CD14-positive monocyte (primary cell): ENCODE measurements around the gene PNLIPRP2. TPM values are rescaled to one million over a fixed set of nuclear protein-coding genes. Genes with fewer than 3 reads are reported as not detected.

Source experiments
- DNase-seq, 3 donors: peaks; one replicate each; pipeline ENCODE4 v3.0.0-alpha.2; 2011 to 2022
- H2AFZ ChIP-seq: 2 replicates; pipeline ENCODE4 v1.6.0; 2012; ENCODE audit warnings: mild to moderate bottlenecking, low read depth, low read length, inconsistent platforms; ENCODE audit not compliant: insufficient read depth, poor library complexity, severe bottlenecking
- H3K27ac ChIP-seq, 2 donors: 1 replicate in 1 of 2; 2 replicates in 1 of 2; pipeline ENCODE4 v1.5.1; 2012 to 2013; ENCODE audit warnings: low read length in 2 of 2, control low read depth in 1 of 2, inconsistent platforms in 1 of 2, low read depth in 1 of 2, mild to moderate bottlenecking in 1 of 2
- H3K27me3 ChIP-seq, 2 donors: one replicate each; pipeline versions ENCODE4 v1.6.0 to v1.6.1; 2011 to 2013; ENCODE audit warnings: low read length in 2 of 2; ENCODE audit not compliant: control insufficient read depth in 2 of 2, insufficient read depth in 2 of 2
- H3K36me3 ChIP-seq, 2 donors: replicated peaks in 1 of 2; 1 replicate in 1 of 2; 2 replicates in 1 of 2; pipeline versions ENCODE4 v1.5.1 to v1.6.1; 2012 to 2013; ENCODE audit warnings: low read length in 2 of 2, control low read depth in 1 of 2, inconsistent platforms in 1 of 2, mild to moderate bottlenecking in 1 of 2; ENCODE audit not compliant: insufficient read depth in 2 of 2, control insufficient read depth in 1 of 2
- H3K4me1 ChIP-seq, 2 donors: 1 replicate in 1 of 2; 2 replicates in 1 of 2; pipeline versions ENCODE4 v1.5.1 to v1.6.1; 2012 to 2013; ENCODE audit warnings: low read length in 2 of 2, control low read depth in 1 of 2, inconsistent platforms in 1 of 2, mild to moderate bottlenecking in 1 of 2, moderate library complexity in 1 of 2; ENCODE audit not compliant: insufficient read depth in 2 of 2, control insufficient read depth in 1 of 2
- H3K4me2 ChIP-seq: replicated peaks from 2 replicates; pipeline ENCODE3; 2012; ENCODE audit warnings: low read length, moderate library complexity, mild to moderate bottlenecking; ENCODE audit not compliant: poor library complexity, severe bottlenecking; ENCODE audit errors: extremely low read depth
- H3K4me3 ChIP-seq, 3 experiments: fragments of 200-600 bp in 1 of 3; sonication (generic) in 1 of 3; replicated peaks in 1 of 3; 1 replicate in 2 of 3; 2 replicates in 1 of 3; pipeline ENCODE4 v1.5.1; 2011 to 2013; ENCODE audit warnings: low read length in 3 of 3, mild to moderate bottlenecking in 3 of 3, control low read depth in 2 of 3, low read depth in 2 of 3, inconsistent platforms in 1 of 3, moderate library complexity in 1 of 3
- H3K79me2 ChIP-seq: 2 replicates; pipeline ENCODE4 v1.6.0; 2012; ENCODE audit warnings: mild to moderate bottlenecking, control low read depth, inconsistent platforms, low read length, moderate library complexity; ENCODE audit not compliant: insufficient read depth
- H3K9ac ChIP-seq: 2 replicates; pipeline ENCODE4 v1.6.0; 2017; ENCODE audit warnings: low read length, mild to moderate bottlenecking; ENCODE audit not compliant: insufficient read depth, poor library complexity, severe bottlenecking
- H3K9me3 ChIP-seq, 2 donors: replicated peaks in 1 of 2; 1 replicate in 1 of 2; 2 replicates in 1 of 2; pipeline versions ENCODE4 v1.5.1 to v1.6.1; 2012 to 2013; ENCODE audit warnings: low read length in 2 of 2, control low read depth in 1 of 2; ENCODE audit not compliant: control insufficient read depth in 1 of 2, insufficient read depth in 1 of 2
- H4K20me1 ChIP-seq: 2 replicates; pipeline ENCODE4 v1.6.0; 2012; ENCODE audit warnings: mild to moderate bottlenecking, low read length, control low read depth, moderate library complexity; ENCODE audit not compliant: insufficient read depth
- H3K27ac Mint-ChIP-seq, 7 donors: one replicate each; pipeline ENCODE4 v1.8.0; 2020; ENCODE audit warnings: mild to moderate bottlenecking in 7 of 7, mixed read lengths in 7 of 7, moderate library complexity in 6 of 7, inconsistent platforms in 2 of 7
- H3K27me3 Mint-ChIP-seq, 3 donors: one replicate each; pipeline ENCODE4 v1.8.0; 2021 to 2022; ENCODE audit warnings: low read depth in 3 of 3, mild to moderate bottlenecking in 3 of 3, mixed read lengths in 3 of 3, moderate library complexity in 3 of 3, inconsistent platforms in 1 of 3
- H3K36me3 Mint-ChIP-seq, 2 donors: one replicate each; pipeline ENCODE4 v1.8.0; 2020; ENCODE audit warnings: mixed read lengths in 2 of 2, inconsistent platforms in 1 of 2, mild to moderate bottlenecking in 1 of 2
- H3K4me1 Mint-ChIP-seq: one replicate; pipeline ENCODE4 v1.8.0; 2020; ENCODE audit warnings: mild to moderate bottlenecking, mixed read lengths
- H3K4me3 Mint-ChIP-seq, 2 donors: one replicate each; pipeline ENCODE4 v1.8.0; 2020; ENCODE audit warnings: mild to moderate bottlenecking in 2 of 2, mixed read lengths in 2 of 2, moderate library complexity in 1 of 2
- H3K9me3 Mint-ChIP-seq, 7 donors: one replicate each; pipeline ENCODE4 v1.8.0; 2020 to 2022; ENCODE audit warnings: mixed read lengths in 7 of 7, mild to moderate bottlenecking in 6 of 7, moderate library complexity in 6 of 7, inconsistent platforms in 2 of 7
- WGBS: methylation state at CpG from one replicate; pipeline ENCODE4 v1.1.5; 2013; ENCODE audit warnings: missing lambda C conversion rate; ENCODE audit not compliant: insufficient coverage; 5-methylcytosine and 5-hydroxymethylcytosine counted together
- intact Hi-C, 2 donors: fragments of 100-400 bp; cut with micrococcal nuclease; formaldehyde crosslinking; loops; one replicate each; pipeline versions ENCODE4 v1.15.0 to v1.15.1; 2023
- polyA plus RNA-seq, 3 donors: library from polyadenylated mRNA; depleted of rRNA in 1 of 3; unstranded in 2 of 3; stranded (reverse) in 1 of 3; fragments of 300-500 nt in 2 of 3; fragments of >200 nt in 1 of 3; fragmentation: Illumina TruSeq in 2 of 3; gene quantifications; 1 replicate in 2 of 3; 2 replicates in 1 of 3; pipeline ENCODE4 v1.2.3, GENCODE V29; 2012 to 2021
- TF ChIP-seq, protein P1 (sequence below): fragments of 200-600 bp; IDR thresholded peaks from one replicate; pipeline ENCODE4 v1.8.0; 2022; ENCODE audit warnings: antibody characterized with exemption, mild to moderate bottlenecking

The PNLIPRP2 gene
- polyA plus RNA-seq, 3 donors: not detected

DNA sequence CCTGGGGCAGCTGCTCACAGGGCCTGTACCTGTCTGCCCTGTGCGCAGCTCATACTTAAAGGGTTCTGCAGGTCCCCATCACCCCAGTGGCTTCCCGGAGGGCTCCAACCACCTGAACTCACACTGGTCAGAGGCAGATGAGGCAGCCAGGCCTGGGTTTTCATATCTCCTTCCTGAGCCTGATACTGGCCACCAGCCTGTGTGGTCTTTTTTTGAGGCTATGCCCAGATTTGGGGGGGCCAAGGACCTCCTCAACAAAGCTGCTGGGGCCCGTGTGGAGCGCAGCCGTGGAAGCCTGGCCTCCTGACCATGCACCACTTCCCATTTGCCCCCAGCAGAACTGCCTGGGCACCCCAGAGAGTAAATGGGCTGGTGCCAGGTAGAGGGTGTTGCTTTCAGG is 25.7 kb downstream of the PNLIPRP2 start:
- WGBS: 100% methylated on average over 2 of the region's 5 CpGs
- no peak overlapping the region for H3K4me3 ChIP-seq
- DNase-seq: no peak
- no peaks in the 10 kb centered on the region for H4K20me1 ChIP-seq
- no peak overlapping the region for H2AFZ ChIP-seq
- no peaks in the 10 kb centered on the region for H3K27me3 ChIP-seq
- no peaks in the 10 kb centered on the region for H3K36me3 ChIP-seq
- peaks cover 0 to 9% (median under 1%) of the 10 kb centered on the region in 3 donors for H3K27me3 Mint-ChIP-seq
- TF ChIP-seq, protein P1, sequence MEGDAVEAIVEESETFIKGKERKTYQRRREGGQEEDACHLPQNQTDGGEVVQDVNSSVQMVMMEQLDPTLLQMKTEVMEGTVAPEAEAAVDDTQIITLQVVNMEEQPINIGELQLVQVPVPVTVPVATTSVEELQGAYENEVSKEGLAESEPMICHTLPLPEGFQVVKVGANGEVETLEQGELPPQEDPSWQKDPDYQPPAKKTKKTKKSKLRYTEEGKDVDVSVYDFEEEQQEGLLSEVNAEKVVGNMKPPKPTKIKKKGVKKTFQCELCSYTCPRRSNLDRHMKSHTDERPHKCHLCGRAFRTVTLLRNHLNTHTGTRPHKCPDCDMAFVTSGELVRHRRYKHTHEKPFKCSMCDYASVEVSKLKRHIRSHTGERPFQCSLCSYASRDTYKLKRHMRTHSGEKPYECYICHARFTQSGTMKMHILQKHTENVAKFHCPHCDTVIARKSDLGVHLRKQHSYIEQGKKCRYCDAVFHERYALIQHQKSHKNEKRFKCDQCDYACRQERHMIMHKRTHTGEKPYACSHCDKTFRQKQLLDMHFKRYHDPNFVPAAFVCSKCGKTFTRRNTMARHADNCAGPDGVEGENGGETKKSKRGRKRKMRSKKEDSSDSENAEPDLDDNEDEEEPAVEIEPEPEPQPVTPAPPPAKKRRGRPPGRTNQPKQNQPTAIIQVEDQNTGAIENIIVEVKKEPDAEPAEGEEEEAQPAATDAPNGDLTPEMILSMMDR: no peak
- H3K27ac Mint-ChIP-seq: no peak overlapping the region
- H3K9me3 Mint-ChIP-seq: peaks cover 0 to 7% (median 3%) of the 10 kb centered on the region in 7 donors
- no peaks in the 10 kb centered on the region for H3K36me3 Mint-ChIP-seq
- H3K4me1 Mint-ChIP-seq: no peaks in the 10 kb centered on the region
- no peak overlapping the region for H3K9ac ChIP-seq
- H3K27ac ChIP-seq: no peak overlapping the region
- H3K4me2 ChIP-seq: no peak overlapping the region
- no peaks in the 10 kb centered on the region for H3K4me1 ChIP-seq
- no peak overlapping the region for H3K4me3 Mint-ChIP-seq
- H3K9me3 ChIP-seq: no peaks in the 10 kb centered on the region
- H3K79me2 ChIP-seq: no peaks in the 10 kb centered on the region
- intact Hi-C loops: no loop called here

DNA sequence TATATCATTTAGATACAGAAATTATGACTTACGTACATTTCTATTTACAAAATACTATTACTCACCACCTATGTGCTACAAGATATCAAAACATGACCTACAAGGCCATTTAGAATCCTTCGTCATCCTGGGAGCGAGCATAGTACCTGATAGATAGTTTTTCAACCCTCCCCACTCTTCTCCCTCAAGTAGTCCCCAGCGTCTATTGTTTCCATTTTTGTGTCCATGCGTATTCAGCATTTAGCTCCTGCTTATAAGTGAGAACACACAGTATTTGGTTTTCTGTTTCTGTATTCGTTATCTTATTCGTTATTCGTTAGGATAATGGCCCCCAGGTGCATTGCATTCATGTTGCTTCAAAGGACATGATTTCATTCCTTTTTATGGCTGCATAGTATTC is 28.1 kb downstream of the PNLIPRP2 start:
- H3K9me3 ChIP-seq: no peaks in the 10 kb centered on the region
- H3K4me2 ChIP-seq: no peak overlapping the region
- no peaks in the 10 kb centered on the region for H3K36me3 ChIP-seq
- peaks cover 0 to 14% (median 2%) of the 10 kb centered on the region in 3 donors for H3K27me3 Mint-ChIP-seq
- H4K20me1 ChIP-seq: no peaks in the 10 kb centered on the region
- H3K4me3 Mint-ChIP-seq: no peak overlapping the region
- no peak overlapping the region for H3K27ac ChIP-seq
- H3K4me3 ChIP-seq: no peak overlapping the region
- TF ChIP-seq, protein P1: no peak
- no peaks in the 10 kb centered on the region for H3K36me3 Mint-ChIP-seq
- intact Hi-C loops: no loop called here
- H2AFZ ChIP-seq: no peak overlapping the region
- WGBS: 60% methylated on average over 2 of the region's 8 CpGs
- H3K4me1 Mint-ChIP-seq: no peaks in the 10 kb centered on the region
- H3K9me3 Mint-ChIP-seq: peaks cover 0 to 8% (median 3%) of the 10 kb centered on the region in 7 donors
- no peaks in the 10 kb centered on the region for H3K79me2 ChIP-seq
- H3K27ac Mint-ChIP-seq: no peak overlapping the region
- H3K4me1 ChIP-seq: no peaks in the 10 kb centered on the region
- no peak overlapping the region for H3K9ac ChIP-seq
- H3K27me3 ChIP-seq: no peaks in the 10 kb centered on the region
- DNase-seq: no peak
